NCI-H2107 treated with DMSO at 0.1 percent for 48 hours (cell line): Measurements from ENCODE around the gene ZNF69.
A peak's percentile ranks its signal among the peaks of the same experiment; 100 is the strongest.
"Not testable (repeated sequence)": the region's sequence is repeated elsewhere in the genome, so short reads cannot be mapped to it uniquely, and the experiment has no call there.

Experiments used
- DNase-seq: peaks from one replicate; lab custom pipeline; 2025; ENCODE audit not compliant: unreplicated experiment; lab: John Stamatoyannopoulos, UW

The ZNF69 gene

DNA sequence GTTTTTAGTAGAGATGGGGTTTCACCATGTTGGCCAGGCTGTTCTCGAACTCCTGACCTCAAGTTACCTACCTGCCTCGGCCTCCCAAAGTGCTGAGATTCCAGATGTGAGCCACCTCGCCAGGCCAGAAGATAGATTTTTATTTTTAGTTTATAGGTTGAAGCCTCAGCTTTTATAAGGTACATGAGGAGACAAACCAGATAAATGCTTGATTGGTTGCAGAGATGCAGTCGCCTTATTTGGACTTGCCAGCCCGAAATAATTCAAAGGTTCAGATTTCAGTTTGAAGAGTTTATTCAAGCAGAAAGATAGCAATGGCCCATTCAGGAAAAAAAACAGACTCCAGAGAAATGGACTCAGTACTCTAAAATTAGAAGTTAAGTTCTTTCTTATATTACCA is 3.1 kb downstream of the ZNF69 start:
- no peak for DNase-seq

DNA sequence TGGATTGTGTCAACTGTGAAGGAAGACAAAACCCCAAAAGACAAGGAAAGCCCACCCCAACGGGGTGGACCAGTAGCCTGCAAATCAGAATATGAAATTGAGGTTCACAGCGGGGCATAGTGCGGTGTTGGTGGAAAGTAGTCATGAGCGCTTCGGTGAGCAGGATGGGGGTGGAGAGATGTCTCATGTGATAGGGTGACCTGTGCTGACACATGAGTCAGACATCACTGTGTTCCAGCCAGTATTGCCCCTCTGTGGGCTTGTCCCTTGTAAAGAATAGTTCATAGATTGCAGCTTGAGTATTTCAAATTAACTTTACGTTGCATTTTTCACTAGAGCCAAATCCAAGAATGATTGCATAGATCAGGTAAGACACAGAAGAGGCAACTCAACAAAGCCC is 7.3 kb downstream of the ZNF69 start:
- DNase-seq, result no peak

DNA sequence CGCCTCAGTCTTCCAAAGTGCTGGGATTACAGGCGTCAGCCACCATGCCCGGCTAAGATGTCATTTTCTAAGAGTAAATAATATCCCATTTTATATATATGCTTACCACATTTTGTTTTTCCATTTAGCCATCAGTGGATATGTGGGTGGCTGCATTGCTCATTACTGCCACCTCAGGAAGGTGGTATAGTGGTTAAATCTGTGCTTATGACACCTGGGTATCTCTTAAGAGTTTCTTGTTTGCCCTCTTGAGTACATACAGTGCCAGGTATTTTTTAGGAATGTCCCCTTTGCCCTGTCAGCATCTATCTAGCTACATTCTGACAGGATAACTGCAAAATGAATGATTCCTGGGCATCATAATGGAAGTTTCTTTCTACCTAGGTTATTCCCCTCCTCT is 14.6 kb downstream of the ZNF69 start:
- DNase-seq, result no peak

DNA sequence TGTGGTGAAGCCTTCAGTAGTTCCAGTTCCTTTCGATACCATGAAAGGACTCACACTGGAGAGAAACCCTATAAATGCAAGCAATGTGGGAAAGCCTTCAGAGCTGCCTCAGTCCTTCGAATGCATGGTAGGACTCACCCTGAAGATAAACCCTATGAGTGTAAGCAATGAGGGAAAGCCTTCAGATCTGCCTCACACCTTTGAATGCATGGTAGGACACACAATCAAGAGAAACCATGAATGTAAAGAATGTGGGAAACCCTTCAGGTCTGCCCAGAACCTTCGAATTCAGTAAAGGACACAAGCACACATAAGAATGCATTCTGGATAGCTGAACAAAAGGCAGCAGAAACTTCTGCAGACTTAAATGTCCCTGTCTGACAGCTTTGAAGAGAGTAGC is 18.3 kb downstream of the ZNF69 start:
- DNase-seq, result no peak

DNA sequence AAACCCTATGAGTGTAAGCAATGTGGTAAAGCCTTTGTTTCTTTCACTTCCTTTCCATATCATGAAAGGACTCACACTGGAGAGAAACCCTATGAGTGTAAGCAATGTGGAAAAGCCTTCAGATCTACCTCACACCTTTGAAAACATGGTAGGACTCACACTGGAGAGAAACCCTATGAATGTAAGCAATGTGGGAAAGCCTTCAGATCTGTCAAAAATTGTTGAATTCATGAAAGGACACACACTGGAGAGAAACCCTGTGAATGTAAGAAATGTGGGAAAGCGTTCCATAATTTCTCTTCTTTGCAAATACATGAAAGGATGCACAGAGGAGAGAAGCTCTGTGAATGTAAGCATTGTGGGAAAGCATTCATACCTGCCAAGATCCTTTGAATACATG is 24.4 kb downstream of the ZNF69 start:
- DNase-seq, result not testable (repeated sequence)

DNA sequence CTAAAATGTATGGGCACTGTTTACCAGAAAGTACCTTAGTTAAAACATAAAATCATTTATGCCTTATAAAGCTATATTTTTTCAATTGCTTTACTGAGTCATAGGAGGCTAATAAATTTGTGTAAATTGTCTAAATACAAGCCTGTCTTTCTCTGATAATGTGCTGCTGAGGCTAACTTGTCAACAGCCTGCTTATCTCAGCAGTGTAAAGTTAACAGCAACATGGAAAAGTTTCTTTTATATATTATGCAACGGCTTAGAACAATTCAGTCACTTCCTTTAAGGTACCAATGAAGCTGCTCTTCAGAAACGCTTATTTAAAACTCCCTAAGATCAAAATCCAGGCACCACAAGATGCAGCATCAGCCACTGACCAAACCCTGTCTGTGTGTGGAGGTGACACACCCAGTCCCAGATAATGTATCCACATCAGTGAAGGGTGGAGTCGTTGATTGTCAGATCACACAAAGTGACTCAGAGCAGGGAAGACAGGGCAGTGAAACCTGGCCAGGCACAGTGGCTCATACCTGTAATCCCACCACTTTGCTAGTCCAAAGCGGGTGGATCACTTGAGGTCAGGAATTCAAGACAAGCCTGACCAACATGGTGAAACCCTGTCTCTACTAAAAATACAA is 27.0 kb downstream of the ZNF69 start:
- not testable (repeated sequence) for DNase-seq

GRCh38 chr19:11921852-11922495 is 34.4 kb downstream of the ZNF69 start:
- DNase-seq, result no peak

GRCh38 chr19:11924886-11925650 is 37.5 kb downstream of the ZNF69 start, which contains the start of gene ZNF700:
Gene ZNF700 (plus strand): TSS chr19:11925107. CDS start chr19:11925211, 104 bp downstream.
- peak; percentile 85 for DNase-seq

GRCh38 chr19:11925651-11926187 is 38.1 kb downstream of the ZNF69 start:
- DNase-seq, result not testable (repeated sequence)

DNA sequence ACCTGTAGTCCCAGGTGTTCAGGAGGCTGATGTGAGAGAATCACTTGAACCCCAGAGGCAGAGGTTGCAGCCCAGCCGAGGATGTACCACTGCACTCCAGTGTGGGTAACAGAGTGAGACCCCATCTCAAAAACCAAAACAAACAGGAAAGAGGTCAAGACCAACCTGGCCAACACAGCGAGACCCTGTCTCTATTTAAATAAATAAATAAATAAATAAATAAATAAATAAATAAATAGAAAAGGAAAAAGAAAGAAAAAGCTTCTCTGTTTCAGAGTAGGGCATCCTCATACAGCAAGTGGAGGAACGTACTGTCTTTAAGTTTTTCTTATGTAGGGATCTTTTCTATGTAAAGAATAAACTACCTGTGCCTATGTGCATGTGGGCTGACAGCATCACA is 39.6 kb downstream of the ZNF69 start:
- no peak for DNase-seq

DNA sequence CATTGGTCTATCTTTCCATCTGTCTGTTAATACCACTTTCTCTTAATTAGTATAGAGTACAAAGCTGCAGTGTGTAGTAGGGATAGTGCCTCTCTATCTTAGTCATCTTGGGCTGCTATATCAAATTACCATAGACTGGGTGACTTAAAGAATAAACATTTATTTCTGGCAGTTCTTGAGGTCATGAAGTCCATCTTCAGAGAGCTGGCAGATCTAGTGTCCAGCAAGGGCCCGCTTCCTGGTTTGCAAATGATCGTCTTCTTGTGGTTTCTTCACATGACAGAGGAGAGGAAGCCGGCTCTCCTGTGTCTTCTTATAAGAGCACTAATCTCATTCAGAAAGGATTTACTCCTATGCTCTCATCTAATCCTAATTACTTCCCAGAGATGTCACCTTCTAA is 43.5 kb downstream of the ZNF69 start:
- no peak for DNase-seq

DNA sequence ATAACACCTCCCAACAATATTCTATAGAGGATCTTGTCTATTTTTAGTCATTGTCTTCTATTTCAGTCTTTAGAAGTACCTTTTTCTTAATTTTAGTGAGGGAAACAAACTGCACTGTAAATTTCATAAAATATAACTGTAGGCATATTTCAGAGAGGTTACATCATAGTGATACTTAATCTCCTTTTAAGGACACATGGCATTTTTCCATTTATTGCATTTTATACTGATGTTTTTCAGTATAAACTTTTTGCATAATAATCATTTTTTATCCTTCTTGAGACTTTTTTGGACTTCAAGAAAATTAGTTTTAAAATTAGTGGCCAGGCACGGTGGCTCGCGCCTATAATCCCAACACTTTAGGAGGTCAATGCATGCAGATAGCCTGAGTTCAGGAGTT is 43.9 kb downstream of the ZNF69 start:
- DNase-seq, result no peak

DNA sequence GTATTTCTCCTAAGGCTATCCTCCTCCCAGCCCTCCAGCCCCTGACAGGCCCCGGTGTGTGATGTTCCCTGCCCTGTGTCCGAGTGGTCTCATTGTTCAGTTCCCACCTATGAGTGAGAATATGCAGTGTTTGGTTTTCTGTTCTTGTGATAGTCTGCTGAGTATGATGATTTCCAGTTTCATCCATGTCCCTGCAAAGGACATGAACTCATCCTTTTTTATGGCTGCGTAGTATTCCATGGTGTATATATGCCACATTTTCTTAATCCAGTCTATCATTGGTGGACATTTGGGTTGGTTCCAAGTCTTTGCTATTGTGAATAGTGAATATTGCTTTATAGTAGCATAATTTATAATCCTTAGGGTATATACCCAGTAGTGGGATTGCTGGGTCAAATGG is 48.2 kb downstream of the ZNF69 start:
- not testable (repeated sequence) for DNase-seq

- DNase-seq, result not testable (repeated sequence)
Measured at GRCh38 chr19:11938383-11938782, 50.8 kb downstream of the ZNF69 start.

DNA sequence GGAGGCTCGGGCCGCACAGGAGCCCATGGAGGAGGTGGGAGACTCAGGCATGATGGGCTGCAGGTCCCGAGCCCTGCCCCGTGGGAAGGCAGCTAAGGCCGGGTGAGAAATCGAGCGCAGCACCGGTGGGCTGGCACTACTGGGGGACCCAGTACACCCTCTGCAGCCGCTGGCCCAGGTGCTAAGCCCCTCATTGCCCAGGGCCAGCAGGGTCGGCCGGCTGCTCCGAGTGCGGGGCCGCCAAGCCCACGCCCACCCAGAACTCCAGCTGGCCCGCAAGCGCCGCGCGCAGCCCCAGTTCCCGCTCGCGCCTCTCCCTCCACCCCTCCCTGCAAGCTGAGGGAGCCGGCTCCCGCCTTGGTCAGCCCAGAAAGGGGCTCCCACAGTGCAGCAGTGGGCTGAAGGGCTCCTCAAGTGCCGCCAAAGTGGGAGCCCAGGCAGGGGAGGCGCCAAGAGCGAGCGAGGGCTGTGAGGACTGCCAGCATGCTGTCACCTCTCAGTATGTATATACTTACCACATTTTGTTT is 53.8 kb downstream of the ZNF69 start:
- DNase-seq, result not testable (repeated sequence)

DNA sequence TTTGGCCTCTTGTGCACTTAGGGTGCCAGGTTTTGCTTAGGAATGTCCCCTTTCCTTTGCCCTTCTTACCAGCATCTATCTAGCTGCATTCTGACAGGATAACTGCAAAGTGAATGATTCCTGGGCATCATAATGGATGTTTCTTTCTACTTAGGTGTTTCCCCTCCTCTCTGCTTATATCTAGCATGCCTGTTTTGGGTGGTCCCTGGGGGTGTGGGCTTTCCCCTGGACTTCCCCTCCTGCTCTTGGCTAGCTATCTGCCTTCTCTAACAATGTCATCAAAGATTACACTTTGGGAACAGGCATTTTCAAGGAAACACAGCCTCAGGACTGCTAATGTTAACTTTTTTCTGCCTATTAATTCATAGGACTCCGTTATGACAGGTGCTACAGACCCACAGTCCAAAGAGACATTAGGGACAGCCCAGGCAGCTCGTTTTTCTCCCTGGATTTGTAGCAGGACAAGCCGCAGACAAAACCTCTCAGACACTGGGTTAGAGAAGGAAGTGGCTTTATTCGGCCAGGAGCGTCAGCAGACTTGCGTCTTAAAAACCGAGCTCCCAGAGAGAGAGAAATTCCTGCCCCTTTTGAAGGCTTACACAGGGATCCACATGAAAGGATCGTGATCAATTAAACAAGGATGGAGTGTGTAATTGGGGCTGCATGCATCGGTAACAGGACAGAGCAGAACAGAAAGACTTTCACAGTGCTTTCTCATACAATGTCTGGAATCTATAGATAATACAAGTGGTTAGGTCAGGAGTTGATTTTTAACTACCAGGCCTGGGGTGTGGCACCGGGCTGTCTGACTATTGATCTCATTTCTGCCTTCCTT is 54.6 kb downstream of the ZNF69 start:
- no peak for DNase-seq

GRCh38 chr19:11942843-11943108 is 55.2 kb downstream of the ZNF69 start:
- no peak for DNase-seq

DNA sequence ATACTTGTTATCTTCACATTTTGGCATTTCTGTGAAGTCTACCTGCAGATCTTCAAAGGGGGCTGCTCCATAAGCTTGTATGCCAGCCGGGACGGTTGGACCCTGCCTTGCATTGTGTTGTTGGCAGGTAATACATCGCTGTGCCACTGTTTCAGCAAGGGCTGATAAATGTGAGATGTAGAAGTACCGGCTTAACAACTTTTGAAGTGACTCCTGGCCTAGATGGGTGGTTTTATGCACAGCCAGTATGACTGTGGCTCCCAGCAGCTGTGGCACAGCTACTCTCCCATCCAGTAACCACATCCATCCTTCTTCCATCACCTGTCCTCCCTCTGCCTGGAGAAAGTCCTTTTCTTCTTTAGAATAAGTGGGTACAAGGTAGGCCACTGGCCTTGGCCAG is 57.1 kb downstream of the ZNF69 start:
- DNase-seq, result no peak

DNA sequence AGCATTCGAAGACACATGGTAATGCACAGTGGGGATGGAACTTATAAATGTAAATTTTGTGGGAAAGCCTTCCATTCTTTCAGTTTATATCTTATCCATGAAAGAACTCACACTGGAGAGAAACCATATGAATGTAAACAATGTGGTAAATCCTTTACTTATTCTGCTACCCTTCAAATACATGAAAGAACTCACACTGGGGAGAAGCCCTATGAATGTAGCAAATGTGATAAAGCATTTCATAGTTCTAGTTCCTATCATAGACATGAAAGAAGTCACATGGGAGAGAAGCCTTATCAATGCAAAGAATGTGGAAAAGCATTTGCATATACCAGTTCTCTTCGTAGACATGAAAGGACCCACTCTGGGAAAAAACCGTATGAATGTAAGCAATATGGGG is 61.1 kb downstream of the ZNF69 start:
- DNase-seq, result no peak

DNA sequence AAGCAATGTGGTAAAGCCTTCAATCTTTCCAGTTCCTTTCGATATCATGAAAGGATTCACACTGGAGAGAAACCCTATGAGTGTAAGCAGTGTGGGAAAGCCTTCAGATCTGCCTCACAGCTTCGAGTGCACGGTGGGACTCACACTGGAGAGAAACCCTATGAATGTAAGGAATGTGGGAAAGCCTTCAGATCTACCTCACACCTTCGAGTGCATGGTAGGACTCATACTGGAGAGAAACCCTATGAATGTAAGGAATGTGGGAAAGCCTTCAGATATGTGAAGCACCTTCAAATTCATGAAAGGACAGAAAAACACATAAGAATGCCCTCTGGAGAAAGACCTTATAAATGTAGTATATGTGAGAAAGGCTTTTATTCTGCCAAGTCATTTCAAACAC is 61.6 kb downstream of the ZNF69 start:
- DNase-seq, result no peak

DNA sequence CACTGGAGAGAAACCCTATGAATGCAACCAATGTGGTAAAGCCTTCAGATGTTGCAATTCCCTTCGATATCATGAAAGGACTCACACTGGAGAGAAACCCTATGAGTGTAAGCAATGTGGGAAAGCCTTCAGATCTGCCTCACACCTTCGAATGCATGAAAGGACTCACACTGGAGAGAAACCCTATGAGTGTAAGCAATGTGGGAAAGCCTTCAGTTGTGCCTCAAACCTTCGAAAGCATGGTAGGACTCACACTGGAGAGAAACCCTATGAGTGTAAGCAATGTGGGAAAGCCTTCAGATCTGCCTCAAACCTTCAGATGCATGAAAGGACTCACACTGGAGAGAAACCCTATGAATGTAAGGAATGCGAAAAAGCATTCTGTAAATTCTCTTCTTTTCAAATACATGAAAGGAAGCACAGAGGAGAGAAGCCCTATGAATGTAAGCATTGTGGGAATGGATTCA is 62.1 kb downstream of the ZNF69 start:
- DNase-seq, result not testable (repeated sequence)
